ENCODE results near the gene SGMS1. TPM values are rescaled to one million over a fixed set of nuclear protein-coding genes. Genes with fewer than 3 reads are reported as not detected.

The SGMS1 gene
- total RNA-seq, 4 donors from 2014 or later = 107 to 234 (median 134) TPM

DNA sequence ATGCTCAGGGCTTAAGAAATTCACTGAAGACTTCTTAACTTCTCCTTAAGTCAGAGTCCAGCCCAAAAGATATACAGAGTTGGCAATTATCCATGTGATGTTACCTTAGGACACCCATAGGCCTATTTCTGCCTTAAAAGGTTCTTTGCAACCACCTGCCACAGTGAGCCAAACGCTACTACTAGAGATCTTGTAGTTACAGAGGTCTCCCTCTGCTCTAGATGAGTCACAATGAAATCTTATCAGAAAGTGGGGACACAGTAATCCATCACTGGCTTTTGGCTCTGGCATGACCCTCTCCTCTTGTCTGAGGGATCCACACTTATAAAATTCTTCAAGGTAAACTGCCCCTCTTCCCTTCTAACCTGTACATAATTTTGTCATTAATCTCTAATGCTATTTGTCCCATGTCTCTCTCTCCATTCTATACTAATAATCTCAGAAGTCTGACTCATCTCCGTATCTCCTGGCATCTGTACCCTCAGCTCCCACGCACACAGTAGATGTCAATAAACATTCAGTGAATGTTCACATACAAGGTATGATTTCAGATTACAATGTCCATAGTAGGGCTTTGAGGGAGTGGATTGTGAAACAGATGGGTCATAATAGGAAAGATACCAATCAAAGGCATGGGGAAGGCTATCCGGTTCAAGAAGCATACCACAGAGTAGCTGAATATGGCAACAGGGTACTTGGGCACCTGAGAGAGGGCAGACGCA, 112.1 kb downstream of the SGMS1 start:
- H3K9me3 ChIP-seq = no peaks in the 10 kb centered on the region
- H3K4me3 ChIP-seq = no peak overlapping the region
- H3K27ac ChIP-seq = peak overlapping the region in 3 of 4 donors; percentile 16 to 93 (median 85)
- peaks cover 0 to 69% (median 45%) of the 10 kb centered on the region in 4 donors for H3K4me1 ChIP-seq
- no peaks in the 10 kb centered on the region for H3K27me3 ChIP-seq
- DNase-seq (ENCODE audit: low spot score in 2 of 2) = no peak
- no peaks in the 10 kb centered on the region for H3K36me3 ChIP-seq
- TF ChIP-seq EP300 (IDR thresholded peaks at IDR 0.05) = no peak
- no peak for TF ChIP-seq POLR2A (IDR thresholded peaks at IDR 0.05)
- TF ChIP-seq, protein P1, sequence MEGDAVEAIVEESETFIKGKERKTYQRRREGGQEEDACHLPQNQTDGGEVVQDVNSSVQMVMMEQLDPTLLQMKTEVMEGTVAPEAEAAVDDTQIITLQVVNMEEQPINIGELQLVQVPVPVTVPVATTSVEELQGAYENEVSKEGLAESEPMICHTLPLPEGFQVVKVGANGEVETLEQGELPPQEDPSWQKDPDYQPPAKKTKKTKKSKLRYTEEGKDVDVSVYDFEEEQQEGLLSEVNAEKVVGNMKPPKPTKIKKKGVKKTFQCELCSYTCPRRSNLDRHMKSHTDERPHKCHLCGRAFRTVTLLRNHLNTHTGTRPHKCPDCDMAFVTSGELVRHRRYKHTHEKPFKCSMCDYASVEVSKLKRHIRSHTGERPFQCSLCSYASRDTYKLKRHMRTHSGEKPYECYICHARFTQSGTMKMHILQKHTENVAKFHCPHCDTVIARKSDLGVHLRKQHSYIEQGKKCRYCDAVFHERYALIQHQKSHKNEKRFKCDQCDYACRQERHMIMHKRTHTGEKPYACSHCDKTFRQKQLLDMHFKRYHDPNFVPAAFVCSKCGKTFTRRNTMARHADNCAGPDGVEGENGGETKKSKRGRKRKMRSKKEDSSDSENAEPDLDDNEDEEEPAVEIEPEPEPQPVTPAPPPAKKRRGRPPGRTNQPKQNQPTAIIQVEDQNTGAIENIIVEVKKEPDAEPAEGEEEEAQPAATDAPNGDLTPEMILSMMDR (IDR thresholded peaks at IDR 0.05) = no peak
- 85 to 89% methylated on average over 5 of the region's 5 CpGs for WGBS, 2 donors

DNA sequence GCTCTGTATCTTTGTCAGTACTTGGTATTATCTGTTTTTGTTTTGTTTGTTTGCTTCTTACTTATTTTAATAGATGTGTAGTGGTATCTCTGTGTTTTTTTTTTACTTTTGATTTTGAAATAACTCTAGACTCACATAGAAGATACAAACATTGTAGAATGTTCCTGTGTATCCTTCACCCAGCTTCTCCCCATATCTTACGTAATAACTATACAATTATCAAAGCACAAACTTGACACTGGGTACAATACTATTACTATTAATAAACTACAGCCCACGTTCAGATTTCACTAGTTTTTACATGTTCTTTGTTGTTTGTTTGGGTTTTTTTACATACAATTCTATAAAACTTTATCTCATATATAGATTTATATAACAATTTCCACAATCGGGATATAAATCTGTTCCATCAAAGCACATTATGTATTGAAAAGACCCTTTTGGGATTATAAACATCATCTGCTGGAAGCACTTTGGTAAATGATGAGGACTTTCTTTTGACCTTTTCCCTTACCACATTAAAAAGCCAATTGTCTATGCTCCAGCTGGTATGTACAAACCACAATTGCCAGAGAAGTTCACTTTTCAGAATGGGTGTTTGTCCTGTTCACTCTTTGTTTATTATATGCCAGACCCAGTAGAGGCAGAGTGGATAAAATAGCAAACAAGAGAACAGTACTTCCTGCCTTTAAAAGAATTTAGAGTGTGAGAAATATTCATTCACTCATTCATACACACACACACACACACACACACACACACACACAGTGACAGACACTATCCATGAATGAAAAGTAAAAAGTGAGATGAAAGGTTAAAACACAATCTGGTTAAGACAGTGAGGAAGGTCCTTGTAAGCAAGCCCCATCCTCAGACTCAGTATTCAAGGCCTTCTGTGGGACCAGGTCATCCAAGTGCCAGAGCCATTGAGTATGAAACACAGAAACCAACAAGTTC, 113.0 kb downstream of the SGMS1 start:
- TF ChIP-seq POLR2A (IDR thresholded peaks at IDR 0.05) (no peak), EP300 (IDR thresholded peaks at IDR 0.05) (no peak)
- TF ChIP-seq, protein P1 (IDR thresholded peaks at IDR 0.05) = no peak
- Histone ChIP-seq H3K4me3 (no peak overlapping the region), H3K4me1 (peaks cover 0 to 70% (median 49%) of the 10 kb centered on the region in 4 donors), H3K36me3 (no peaks in the 10 kb centered on the region), H3K27ac (peak overlapping the region in 3 of 4 donors; percentile 16 to 93 (median 85)), H3K9me3 (no peaks in the 10 kb centered on the region), H3K27me3 (no peaks in the 10 kb centered on the region)
- DNase-seq (ENCODE audit: low spot score in 2 of 2) = no peak
- 36 to 47% methylated on average over 3 of the region's 3 CpGs for WGBS, 2 donors

DNA sequence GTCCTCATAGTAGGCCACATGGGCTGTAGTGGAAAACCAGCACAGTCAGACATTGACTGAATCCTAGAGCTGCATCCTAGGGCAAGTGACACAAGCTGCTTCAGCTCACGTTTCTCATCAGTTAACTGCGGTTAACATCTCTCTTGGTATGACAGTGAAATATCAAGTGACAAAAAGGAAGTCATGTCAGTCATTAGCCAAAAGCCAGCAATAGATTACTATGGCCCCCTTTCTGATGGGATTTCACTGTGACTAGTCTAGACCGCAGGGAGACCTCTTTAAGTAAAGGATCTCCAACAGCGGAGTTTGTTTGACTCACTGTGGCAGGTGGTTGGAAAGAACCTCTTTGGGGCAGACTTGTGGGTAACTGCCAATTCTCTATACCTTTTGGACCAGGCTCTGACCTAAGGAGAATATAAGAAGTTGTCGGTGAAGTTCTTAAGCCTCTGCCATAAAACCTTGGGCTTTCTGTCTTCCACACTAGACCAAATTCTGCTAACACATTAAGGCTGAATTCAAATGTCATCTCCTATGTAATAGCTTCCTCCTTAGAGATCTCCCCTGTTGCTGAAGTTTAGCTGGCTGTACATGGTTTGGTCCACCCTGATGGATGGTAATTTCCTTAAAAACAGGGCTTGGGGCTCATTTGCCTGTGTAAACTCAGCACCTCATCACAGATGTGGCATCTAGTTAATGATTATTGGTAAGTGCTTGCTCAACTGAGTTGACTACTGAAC, 115.3 kb downstream of the SGMS1 start:
- WGBS, 2 donors = 88 to 94% methylated on average over 5 of the region's 5 CpGs
- Histone ChIP-seq H3K4me1 (peaks cover 0 to 67% (median 49%) of the 10 kb centered on the region in 4 donors), H3K36me3 (no peaks in the 10 kb centered on the region), H3K9me3 (no peaks in the 10 kb centered on the region), H3K27ac (peak overlapping the region; percentile 71 to 93 (median 82)), H3K27me3 (no peaks in the 10 kb centered on the region), H3K4me3 (no peak overlapping the region)
- TF ChIP-seq EP300 (IDR thresholded peaks at IDR 0.05) = no peak
- TF ChIP-seq POLR2A (IDR thresholded peaks at IDR 0.05) = no peak
- TF ChIP-seq, protein P1 (IDR thresholded peaks at IDR 0.05) = no peak
- DNase-seq (ENCODE audit: low spot score in 2 of 2) = no peak

DNA sequence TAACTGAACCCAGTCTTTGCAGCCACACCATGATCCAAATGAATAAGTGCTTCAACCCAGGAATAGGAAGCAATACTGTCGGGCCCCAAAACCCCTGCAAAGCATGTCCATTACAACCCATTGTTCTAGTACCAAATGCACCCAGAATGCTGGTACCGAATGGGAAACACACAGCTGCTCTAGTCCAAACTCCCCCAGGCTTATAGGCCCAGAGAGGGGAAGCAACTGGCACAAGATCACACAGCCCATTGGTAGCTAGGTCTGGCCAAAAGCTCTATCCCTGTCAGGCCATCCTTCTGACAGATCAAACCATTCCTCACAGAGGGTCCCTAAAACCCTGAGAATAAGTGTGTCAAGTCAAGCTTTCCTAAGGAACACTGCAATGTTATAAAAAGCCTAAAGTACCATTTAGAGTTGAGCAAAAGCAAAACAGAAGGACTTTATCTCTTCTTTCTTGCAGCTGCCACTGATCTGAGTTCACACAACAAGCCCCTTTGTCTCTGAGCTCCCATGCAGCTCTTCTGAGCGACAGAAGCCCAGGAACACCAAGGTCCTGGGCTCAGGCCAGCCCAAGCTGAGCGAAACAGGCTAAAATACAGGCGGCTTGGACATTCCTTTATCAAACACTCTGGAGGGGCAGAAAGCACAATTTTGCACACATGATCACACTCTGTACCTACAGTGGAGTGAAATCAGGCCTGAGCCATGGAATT, 116.7 kb downstream of the SGMS1 start:
- peak; percentile 29 to 45 for DNase-seq (ENCODE audit: low spot score in 2 of 2)
- no peaks in the 10 kb centered on the region for H3K9me3 ChIP-seq
- H3K27me3 ChIP-seq = no peaks in the 10 kb centered on the region
- no peaks in the 10 kb centered on the region for H3K36me3 ChIP-seq
- no peak overlapping the region for H3K4me3 ChIP-seq
- H3K27ac ChIP-seq = peak overlapping the region; percentile 71 to 93 (median 82)
- TF ChIP-seq POLR2A (IDR thresholded peaks at IDR 0.05) (no peak), EP300 (IDR thresholded peaks at IDR 0.05) (peak in 1 of 2 donors; percentile 85)
- WGBS, 2 donors = 34 to 55% methylated on average over 5 of the region's 5 CpGs
- H3K4me1 ChIP-seq = peaks cover 0 to 61% (median 38%) of the 10 kb centered on the region in 4 donors

DNA sequence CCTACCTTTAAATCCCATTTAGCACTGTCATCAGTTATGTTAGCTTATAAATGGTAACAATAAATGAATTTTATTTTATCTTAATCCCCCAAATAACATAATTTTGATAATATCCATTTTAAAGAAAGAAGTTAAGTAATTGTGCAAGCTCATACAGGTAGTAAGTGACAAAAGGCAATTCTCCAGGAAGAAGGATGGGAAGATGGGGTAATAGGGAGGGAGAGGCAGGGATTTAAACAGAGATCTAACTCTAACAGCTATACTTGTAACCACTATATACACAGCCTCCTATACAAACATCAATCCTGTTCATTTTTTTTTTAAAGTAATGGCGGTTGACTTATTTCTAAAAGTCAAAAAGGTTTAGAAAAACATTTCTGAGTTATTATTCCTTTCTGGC, 119.4 kb downstream of the SGMS1 start:
- H3K27ac ChIP-seq = peak overlapping the region in 2 of 4 donors; percentile 23 to 85
- no peaks in the 10 kb centered on the region for H3K9me3 ChIP-seq
- H3K36me3 ChIP-seq = no peaks in the 10 kb centered on the region
- peaks cover 0 to 53% (median 26%) of the 10 kb centered on the region in 4 donors for H3K4me1 ChIP-seq
- WGBS, 2 donors = 88 to 98% methylated on average over 1 of the region's 1 CpG
- TF ChIP-seq, protein P1 (IDR thresholded peaks at IDR 0.05) = no peak
- TF ChIP-seq POLR2A (IDR thresholded peaks at IDR 0.05) (no peak), EP300 (IDR thresholded peaks at IDR 0.05) (no peak)
- no peak overlapping the region for H3K4me3 ChIP-seq
- no peak for DNase-seq (ENCODE audit: low spot score in 2 of 2)
- H3K27me3 ChIP-seq = no peaks in the 10 kb centered on the region
